GM18520 (cell line): ENCODE results near the gene VAMP7.
"Not testable (repeated sequence)": the region's sequence is repeated elsewhere in the genome, so short reads cannot be mapped to it uniquely, and the experiment has no call there.

Experiments
- ATAC-seq: cut with Tn5 transposase; IDR thresholded peaks from one replicate; pipeline ENCODE4 v1.9.1; 2021; ENCODE audit not compliant: unreplicated experiment

The VAMP7 gene, protein sequence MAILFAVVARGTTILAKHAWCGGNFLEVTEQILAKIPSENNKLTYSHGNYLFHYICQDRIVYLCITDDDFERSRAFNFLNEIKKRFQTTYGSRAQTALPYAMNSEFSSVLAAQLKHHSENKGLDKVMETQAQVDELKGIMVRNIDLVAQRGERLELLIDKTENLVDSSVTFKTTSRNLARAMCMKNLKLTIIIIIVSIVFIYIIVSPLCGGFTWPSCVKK

GRCh38 chrX:155881158-155881993 lies at the start of gene VAMP7:
TSS of gene VAMP7 (plus strand) at chrX:155881345. CDS start at chrX:155889467, 8,122 bp downstream.
- peak; percentile 96 for ATAC-seq

- no peak for ATAC-seq
Measured at GRCh38 chrX:155841232-155841631, 39.9 kb upstream of the VAMP7 start.

DNA sequence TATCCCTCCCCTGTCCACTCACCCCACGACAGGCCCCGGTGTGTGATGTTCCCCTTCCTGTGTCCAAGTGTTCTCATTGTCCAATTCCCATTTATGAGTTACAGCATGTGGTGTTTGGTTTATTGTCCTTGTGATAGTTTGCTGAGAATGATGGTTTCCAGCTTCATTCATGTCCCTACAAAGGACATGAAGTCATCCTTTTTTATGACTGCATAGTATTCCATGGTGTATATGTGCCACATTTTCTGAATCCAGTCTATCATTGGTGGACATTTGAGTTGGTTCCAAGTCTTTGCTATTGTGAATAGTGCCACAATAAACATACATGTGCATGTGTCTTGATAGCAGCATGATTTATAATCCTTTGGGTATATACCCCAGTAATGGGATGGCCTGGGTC lies 29.4 kb upstream of the VAMP7 start:
- not testable (repeated sequence) for ATAC-seq

DNA sequence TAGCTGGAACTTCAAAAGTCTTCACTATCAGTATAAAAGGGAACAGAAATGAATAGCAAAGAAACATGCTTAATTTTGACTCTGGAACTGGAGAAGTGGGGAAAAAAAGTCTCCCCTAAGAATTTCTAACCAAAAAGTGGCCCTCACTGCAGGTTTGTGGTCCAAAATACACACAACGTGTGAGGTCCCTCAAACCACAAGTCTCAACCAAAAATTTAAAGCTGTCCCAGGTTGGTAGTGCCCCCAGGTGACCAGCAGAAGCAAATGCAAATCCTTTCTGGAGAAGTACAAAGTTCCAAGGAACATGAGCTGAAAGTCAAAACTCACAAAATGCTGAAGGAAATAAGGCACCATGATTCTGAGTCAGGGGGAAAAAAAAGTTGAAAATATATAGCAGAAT lies 23.6 kb upstream of the VAMP7 start:
- no peak for ATAC-seq

DNA sequence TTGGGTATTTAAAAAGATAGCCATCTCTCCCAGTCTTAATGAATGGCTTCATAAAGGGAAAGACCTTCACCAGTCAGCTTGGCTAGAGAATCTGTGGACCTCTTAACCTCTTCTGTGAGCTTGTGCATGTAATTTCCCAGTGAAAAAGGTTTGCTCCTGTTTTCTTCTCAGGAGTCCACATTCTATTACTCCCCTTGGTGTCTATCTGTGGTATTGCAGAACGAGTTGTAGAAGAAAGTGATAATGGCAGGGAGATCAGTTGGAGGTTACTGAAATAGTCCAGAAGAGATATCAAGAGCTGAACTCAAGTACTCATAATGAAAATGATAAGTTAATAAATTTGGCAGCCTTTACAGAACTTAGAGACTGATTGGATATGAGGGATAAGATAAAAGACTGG lies 16.5 kb upstream of the VAMP7 start:
- no peak for ATAC-seq

DNA sequence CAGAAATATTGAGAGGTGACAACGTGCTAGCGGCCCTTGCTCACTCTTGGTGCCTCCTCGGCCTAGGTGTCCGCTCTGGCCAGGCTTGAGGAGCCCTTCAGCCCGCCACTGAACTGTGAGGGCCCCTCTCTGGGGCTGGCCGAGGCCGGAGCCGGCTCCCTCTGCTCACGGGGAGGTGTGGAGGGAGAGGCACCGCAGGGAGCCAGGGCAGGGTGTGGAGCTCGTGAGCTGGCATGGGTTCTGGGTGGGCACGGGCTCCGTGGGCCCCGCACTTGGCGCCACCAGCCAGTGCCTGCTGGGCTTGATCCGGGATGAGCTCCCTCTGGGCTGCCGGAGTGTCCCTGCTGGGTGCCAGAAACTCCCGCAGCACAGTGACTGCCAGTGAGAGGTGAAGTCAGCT lies 16.0 kb upstream of the VAMP7 start:
- ATAC-seq: no peak

- no peak for ATAC-seq
Measured at GRCh38 chrX:155867821-155868220, 13.3 kb upstream of the VAMP7 start.

DNA sequence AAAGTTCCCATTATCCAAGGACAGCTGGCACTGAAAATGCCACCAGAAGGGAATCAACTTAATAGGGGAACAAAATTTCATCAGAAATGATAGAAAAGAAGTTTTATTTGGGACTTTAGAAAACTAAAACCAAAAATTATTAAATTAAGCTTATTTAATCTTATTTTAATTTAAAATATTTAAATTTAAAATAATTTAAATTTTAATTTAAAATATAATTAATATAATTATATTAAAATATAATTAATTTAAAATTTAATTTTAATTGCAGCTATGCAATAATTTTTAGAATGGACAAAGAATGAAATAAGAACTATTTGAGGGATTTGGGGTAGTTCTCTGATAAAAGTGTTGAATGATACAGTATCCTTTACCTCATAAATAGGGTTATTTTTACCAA lies 10.2 kb upstream of the VAMP7 start:
- ATAC-seq: no peak

- ATAC-seq: no peak
Measured at GRCh38 chrX:155871934-155872333, 9.2 kb upstream of the VAMP7 start.

GRCh38 chrX:155873188-155873587 lies 8.0 kb upstream of the VAMP7 start:
- ATAC-seq: no peak

DNA sequence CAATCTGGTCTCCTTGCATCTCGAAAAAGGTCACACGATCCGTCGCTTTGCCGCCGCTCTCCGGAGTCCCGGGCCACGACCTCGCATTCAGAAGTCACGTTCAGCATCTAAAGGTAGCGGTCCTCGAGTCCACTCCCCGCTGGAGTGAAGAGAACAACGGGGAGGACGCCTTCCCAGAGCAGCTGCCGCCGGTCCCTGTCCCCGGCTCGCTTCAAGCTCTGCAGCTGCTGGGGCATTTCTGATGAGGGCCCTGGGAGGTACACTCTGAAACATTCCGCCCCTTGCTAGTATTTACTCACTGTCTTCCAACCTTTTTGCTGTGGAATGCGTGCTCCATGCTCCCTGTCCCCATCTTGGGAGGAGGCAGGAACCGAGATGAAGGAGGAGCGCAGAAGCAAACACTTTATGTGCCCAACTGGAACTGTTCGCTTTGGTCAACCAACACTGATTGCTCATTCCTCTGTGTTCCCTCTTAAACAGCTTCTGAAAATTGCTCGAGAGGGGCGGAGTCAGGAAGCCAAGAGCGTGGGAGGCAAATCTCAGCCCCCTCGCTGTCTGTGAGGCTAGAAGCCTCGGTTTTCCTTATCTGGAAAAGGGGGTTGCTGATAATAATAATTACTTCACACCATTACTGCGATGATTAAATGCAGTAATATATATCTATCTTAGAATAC lies 6.4 kb upstream of the VAMP7 start:
- ATAC-seq: no peak

GRCh38 chrX:155876704-155877103 lies 4.4 kb upstream of the VAMP7 start:
- no peak for ATAC-seq

DNA sequence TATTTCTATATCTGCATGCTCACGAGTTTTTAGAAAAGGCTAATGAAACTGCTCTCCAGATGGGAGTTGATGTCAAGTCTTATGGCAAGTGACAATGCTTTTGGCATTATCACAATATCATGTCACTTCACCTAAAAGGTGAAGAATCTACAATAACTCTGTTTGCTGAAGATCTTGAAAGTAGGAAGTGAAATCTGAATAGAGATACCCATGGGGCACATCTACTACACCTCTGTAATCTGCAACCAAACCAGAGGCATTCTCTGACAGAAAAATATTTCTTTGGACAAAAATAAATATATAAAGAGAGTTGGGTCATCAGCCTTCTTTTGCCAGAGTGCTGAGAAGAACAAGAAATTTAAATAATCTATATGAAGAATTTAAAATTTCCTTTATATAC lies 3.9 kb upstream of the VAMP7 start:
- no peak for ATAC-seq

- ATAC-seq: no peak
Measured at GRCh38 chrX:155880586-155881157, 473 bp upstream of the VAMP7 start.

DNA sequence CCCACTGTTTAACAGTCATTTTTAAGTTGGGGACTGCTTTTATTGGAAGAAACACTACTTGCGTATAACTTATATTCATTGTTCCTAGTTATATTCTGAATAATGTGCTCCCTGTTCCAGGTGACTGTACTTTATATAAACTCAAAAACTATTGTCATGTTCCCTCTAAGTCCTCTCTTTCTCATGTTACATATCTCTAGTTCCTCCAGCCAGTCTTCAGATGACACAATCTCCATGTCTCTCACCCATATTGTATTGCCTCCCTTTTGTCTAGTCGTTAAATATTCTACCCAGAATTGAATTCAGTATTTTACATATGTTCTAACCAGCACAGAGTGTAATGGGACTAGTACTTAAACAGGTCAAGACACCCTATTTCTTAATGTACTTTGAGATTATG lies 5.3 kb downstream of the VAMP7 start:
- no peak for ATAC-seq

- ATAC-seq: no peak
Measured at GRCh38 chrX:155888139-155888538, 7.0 kb downstream of the VAMP7 start.

- no peak for ATAC-seq
Measured at GRCh38 chrX:155889328-155889727, 8.2 kb downstream of the VAMP7 start.

GRCh38 chrX:155891446-155892210 lies 10.5 kb downstream of the VAMP7 start:
- no peak for ATAC-seq

- no peak for ATAC-seq
Measured at GRCh38 chrX:155893521-155893920, 12.4 kb downstream of the VAMP7 start.

DNA sequence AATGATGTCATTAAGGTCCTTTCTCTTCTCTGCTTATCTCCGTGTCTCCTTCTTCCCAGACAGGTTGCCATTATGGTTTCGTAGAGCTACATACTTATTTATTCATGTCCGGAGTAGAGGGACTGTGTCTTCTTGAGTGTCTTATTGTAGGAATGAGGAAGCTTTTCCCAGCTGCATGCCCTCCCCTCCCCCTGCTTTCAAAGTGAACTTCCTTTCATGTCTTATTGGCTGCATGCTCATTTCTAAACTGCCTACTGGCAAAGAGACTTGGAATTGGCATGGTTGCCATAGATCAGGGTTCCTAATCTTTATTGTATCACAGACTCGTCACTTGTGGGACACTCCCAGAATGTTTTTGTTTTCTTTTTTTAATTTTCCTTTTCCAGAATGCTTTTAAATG lies 15.4 kb downstream of the VAMP7 start:
- ATAC-seq: no peak

DNA sequence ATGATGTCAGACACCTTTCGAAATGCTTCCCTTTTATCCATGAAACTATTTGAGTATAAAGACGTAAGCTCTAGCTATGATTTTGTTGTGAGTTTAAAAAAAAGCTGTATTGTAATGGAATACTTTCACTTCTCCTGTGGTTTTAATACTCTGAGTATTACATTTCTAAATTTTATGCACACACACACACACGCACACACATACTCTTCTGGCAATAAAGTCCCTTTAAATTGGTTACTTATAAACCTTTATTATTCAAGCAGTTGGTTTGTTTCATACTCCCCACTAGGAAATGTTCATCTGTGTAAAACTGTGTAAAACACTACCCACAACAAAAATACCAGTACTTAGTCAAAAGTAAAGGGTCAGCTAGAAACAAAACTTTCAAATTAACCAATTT lies 18.2 kb downstream of the VAMP7 start:
- no peak for ATAC-seq
